ENCODE results near the gene IQGAP2.

DNA sequence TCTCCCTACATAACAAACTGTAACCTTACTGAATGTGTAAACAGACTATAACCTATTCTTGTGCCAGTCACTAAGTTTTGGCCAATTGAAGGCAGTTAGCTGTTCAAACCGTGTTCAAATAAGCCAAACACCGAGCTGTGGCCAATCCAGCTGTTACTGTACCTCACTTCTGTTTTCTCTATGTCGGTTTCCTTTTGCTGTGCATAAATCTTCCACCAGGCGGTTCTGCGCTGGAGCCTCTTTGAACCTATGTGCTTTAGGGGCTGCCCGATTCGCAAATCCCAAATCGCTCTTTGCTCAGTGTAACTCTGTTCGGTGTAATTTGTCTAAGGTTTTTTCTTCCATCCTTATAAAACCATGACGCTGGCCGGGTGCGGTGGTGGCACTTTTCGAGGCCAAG, 344.6 kb downstream of the IQGAP2 start:
- TF ChIP-seq, protein P1, sequence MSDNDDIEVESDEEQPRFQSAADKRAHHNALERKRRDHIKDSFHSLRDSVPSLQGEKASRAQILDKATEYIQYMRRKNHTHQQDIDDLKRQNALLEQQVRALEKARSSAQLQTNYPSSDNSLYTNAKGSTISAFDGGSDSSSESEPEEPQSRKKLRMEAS (IDR thresholded peaks at IDR 0.05) = no peak
- no peak for TF ChIP-seq YY1 (IDR thresholded peaks at IDR 0.05; ENCODE audit: low read depth)
